A673 (cell line): ENCODE results near the gene GALK1.

Experiments used
- CTCF ChIP-seq: fragments of 300-800, 200-600 bp; sonication (generic); conservative IDR thresholded peaks from 2 replicates; pipeline ENCODE4 v1.5.1; 2017; ENCODE audit warnings: low read depth, mild to moderate bottlenecking, antibody characterized with exemption, low read length, moderate library complexity, mixed read lengths
- EZH2 ChIP-seq: fragments of 200-600 bp; sonication (generic); IDR thresholded peaks from 2 replicates; pipeline ENCODE4 v1.6.1; 2017; ENCODE audit warnings: borderline replicate concordance, low read depth, mild to moderate bottlenecking, mixed read lengths, antibody characterized with exemption, low read length; ENCODE audit not compliant: poor library complexity, severe bottlenecking

GRCh38 chr17:75751676-75752404, 13.2 kb downstream of the GALK1 start:
- TF ChIP-seq CTCF (no peak), EZH2 (no peak)
